ENCODE data around the gene FKBP5.
A peak's percentile ranks its signal among the peaks of the same experiment; 100 is the strongest.
"Not testable (repeated sequence)": the region's sequence is repeated elsewhere in the genome, so short reads cannot be mapped to it uniquely, and the experiment has no call there.

The FKBP5 gene

GRCh38 chr6:35691027-35691824 is 2.5 kb upstream of the FKBP5 start:
- no peak for DNase-seq (ENCODE audit: low read depth in 2 of 2)

GRCh38 chr6:35690484-35690883 is 1.8 kb upstream of the FKBP5 start:
- no peak for DNase-seq (ENCODE audit: low read depth in 2 of 2)

DNA sequence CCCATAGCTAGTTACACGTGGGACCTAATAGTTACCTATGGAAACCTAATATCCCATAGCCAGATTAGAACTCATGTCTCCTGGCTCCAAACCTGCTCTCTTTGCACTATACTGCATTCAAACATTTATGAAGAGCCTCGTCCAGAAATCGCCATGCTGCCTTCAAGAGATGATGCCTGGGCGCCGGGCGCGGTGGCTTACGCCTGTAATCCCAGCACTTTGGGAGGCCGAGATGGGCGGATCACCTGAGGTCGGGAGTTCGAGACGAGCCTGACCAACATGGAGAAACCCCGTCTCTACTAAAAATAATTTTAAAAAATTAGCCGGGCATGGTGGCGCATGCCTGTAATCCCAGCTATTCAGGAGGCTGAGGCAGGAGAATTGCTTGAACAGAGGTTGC is 1.3 kb upstream of the FKBP5 start:
- DNase-seq (ENCODE audit: low read depth in 2 of 2) = not testable (repeated sequence)

DNA sequence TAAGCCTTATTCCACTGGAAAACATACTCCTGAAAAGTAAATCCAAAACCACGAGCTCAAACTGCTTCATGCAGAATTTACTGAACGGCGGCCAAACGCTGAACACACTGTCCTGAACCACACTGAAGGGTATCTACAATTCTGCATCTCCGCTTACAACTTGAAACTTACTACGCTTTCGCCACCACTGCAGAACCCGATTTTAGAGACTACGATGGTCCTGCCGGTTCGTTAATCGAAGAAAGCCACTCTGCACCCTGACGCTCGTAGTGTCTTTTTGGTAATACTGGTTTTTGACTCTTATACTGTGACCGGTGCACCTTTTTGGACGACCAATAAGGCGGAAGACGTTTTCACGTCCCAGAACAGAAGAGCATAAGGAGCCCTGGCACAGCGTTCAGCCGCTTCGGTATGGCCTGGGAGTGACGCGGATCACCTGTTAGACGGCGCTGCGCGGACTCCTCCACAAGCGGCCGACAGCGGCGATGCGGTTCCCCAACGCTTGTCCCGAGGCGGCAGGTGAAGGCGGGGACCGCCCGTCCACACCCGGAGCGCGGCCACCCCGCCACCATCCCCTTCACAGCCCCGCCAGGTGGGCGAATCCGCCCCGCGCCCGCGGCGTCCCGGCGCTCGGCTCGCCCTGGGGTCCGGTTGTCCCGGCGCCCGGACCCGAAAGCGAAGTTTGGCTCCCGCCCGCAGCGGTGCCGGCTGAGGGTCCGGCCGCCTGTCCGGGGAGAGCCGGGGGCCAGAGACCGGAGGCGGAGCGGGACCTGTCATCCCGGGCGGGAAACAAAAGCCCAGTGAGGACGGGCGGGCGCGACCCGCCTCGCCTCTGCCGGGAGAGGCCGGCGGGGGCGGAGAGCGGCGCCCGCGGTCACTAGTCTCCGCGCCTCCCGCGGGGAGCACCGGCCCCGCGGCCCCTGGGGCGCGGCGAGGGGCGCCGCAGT is 784 bp downstream of the FKBP5 start:
- DNase-seq (ENCODE audit: low read depth in 2 of 2) = no peak

- no peak for DNase-seq (ENCODE audit: low read depth in 2 of 2)
Measured at GRCh38 chr6:35686873-35687555, 1.7 kb downstream of the FKBP5 start.

DNA sequence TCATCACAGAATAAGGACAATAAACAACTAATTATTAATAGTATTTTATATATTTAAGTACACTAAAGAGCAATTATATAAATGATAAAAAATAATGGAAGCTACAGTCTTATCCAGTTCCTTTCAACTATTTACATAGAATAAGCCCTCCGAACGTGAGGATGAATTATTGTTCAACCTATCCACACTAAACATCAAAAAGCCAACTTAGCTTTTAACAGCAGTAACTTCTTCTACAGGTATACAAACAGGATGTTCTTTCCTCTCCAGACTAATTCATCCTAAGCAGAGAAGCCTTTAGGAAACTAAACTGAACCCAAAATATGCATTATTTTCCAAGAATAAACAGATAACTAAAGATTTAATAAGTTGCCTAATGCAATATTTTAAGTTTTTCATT is 2.3 kb downstream of the FKBP5 start:
- no peak for DNase-seq (ENCODE audit: low read depth in 2 of 2)

DNA sequence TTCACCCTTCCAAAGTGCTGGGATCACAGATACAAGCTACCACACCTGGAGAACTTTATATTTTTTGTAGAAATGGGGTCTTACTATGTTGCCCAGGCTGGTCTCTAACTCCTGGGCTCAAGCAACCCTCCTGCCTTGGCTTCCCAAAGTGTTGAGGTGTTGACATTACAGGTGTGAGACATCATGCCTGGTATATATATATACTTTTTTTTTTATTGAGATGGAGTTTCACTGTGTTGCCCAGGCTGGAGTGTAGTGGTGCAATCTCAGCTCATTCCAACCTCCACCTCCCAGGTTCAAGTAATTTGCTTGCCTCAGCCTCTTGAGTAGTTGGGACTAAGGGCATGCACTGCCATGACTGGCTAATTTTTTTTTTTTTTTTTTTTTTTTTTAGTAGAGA is 5.4 kb downstream of the FKBP5 start:
- DNase-seq (ENCODE audit: low read depth in 2 of 2) = no peak

GRCh38 chr6:35681298-35681697 is 7.4 kb downstream of the FKBP5 start:
- no peak for DNase-seq (ENCODE audit: low read depth in 2 of 2)

DNA sequence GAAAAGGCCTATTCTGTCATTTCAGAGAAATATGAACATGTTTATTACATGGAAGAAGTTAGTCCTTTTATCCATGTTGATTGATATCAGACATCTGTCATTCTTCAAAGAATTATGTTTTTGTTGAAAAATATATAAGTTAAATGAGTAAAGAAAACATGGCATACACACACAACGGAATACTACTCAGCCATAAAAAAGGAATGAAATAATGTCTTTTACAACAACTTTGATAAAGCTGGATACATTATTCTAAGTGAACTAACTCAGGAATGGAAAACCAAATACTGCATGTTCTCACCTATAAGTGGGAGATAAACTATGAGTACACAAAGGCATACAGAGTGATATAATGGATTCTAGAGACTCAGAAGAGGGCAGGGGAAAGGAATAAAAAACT is 9.3 kb downstream of the FKBP5 start:
- DNase-seq (ENCODE audit: low read depth in 2 of 2) = no peak

DNA sequence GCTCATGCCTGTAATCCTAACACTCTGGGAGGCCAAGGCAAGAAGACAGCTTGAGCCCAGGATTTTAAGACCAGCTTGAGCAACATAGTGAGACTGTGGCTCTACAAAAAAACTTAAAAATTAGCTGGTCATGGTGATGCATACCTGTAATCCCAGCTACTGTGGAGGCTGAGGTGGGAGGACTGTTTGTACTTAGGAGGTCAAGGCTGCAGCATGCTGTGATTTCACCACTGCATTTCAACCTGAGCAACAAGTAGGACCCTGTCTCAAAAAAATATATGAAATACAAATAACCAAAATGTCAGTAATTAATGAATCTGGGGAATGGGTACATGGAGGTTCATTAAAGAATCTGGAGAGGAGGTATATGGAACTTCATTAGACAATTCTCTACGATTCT is 9.9 kb downstream of the FKBP5 start:
- DNase-seq (ENCODE audit: low read depth in 2 of 2) = no peak

DNA sequence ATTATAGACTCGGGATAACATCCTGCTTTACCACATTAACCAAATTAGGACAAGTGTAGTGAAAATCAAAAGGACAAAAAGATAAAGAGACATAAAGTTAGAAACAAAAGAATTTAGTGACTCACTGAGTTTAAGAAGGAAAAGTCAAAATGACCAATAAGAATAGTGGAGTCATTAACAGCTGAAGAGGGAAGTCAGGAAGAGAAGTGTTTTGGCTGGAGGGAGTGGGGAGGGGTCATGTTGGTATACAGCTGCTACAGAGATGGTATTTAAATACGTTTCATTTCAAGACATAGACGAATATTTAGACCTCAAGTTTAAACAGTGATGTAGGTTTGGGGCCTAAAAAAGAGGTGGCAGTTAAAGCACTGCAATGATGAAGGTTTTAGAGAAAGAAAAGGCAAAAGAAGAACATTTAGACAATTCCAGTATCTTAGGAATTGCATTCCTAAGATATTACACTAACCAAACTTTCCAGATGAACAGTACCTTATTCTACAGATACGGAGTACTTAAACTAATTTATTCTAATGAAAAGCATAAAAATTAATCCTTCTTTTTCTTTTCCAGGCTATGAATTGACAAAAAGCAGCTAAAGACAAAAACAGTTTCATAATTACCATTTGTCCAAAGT is 10.6 kb downstream of the FKBP5 start:
- no peak for DNase-seq (ENCODE audit: low read depth in 2 of 2)

DNA sequence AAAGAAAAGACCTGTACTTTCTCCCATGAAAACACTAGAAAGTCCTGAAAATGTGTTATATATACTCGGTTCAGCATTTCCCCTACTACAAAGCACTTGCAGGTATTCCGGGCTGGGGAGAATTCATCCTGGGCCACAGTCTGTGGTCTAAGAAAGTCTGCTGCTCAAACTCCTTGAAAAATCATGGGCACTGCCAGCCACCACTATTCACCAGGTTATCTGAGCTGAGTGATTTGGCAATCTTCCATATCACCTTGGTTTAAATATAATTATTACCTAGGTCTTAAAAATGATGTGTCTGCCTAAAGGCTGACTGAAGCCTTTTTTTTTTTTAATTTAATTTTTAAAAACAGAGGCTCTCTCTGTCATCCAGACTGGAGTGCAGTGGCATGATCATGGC is 11.3 kb downstream of the FKBP5 start:
- DNase-seq (ENCODE audit: low read depth in 2 of 2) = no peak

- no peak for DNase-seq (ENCODE audit: low read depth in 2 of 2)
Measured at GRCh38 chr6:35675871-35676459, 12.8 kb downstream of the FKBP5 start.

DNA sequence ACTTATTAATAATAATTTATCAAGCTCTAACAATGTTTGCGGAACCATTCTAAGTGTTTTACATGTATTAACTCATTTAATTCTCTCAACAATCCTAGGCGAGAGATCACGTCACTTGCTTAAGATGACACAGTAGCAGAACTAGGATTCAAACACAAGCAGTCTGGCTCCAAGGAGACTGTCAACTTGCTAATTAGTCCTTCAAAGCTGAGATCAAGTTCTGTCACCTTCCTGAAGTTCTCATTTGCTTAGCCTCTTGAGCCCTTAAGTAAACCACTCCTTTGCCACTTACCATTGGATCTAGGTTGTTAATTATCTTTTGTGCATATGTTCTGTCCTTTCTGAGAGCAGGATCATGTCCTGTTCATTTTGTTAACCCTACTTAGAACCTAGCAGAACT is 14.1 kb downstream of the FKBP5 start:
- no peak for DNase-seq (ENCODE audit: low read depth in 2 of 2)

DNA sequence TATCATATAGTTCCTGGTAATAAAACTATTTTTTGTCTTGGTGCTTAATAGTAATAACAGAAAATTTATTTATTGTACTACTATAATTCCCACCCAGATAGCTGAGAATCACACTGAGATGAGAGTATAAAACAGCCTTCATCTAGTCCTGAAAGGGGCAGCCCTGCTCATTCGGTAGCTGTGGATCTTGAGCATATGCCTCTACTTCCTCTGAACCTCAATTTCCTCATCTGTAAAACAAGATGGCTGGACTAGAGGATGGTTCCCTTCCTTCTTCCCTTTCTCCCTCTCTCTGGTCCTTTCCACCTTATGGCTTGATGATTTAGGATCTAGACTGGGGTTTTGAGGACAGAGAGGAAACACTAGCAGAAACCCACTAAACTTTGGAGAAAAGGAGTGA is 15.0 kb downstream of the FKBP5 start:
- no peak for DNase-seq (ENCODE audit: low read depth in 2 of 2)

GRCh38 chr6:35673284-35673666 is 15.4 kb downstream of the FKBP5 start:
- not testable (repeated sequence) for DNase-seq (ENCODE audit: low read depth in 2 of 2)

GRCh38 chr6:35670453-35670852 is 18.3 kb downstream of the FKBP5 start:
- DNase-seq (ENCODE audit: low read depth in 2 of 2) = not testable (repeated sequence)

DNA sequence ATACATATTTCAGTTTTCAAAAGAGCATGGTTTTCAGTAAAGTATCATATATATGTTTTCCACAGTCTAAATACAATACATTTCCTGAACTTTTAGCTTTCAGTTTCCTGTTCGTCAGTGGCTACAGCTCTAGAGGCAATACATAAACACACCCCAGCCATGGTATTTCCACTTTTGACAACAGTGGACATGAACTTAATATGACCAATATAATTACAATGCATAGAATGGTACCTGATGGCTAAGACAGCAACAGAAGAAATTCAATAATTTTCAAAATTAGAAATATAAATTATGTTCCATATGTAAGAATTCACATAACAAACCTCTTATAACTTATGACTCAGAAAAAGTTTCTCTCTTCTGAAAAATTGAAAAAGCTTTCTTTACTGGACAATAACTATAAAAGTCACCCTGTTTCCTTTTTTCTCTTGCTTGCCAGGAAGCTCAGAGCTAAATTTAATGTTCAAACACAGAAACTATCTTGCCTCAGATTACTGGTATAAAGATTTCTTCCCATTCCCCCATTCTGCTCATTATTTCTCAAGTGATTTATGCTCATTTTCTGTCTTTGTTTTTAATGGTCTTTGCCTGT is 19.2 kb downstream of the FKBP5 start:
- DNase-seq (ENCODE audit: low read depth in 2 of 2) = no peak

GRCh38 chr6:35668744-35669450 is 19.8 kb downstream of the FKBP5 start:
- DNase-seq (ENCODE audit: low read depth in 2 of 2) = peak; percentile 82

DNA sequence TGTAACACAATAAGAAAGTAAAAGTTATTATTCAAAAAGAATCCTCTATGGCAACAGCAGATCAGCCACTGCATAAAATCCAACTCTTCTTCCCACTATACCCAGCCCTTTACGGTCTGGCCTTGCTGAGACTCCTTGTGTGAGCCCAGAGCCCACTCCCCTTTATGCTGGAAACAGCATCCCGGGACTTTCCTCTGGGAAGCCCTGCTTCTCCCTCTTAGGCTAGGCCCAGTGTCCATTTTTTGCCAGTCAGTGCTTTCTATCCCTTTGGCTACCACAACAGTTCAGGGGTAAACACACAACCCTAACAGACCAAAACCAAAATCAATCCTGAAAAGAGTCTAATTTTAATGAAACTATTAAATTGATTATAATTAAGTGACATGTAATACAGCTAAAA is 20.6 kb downstream of the FKBP5 start:
- no peak for DNase-seq (ENCODE audit: low read depth in 2 of 2)
